Fibroblast of lung (primary cell): Measurements from ENCODE around the gene AMPD3. TPM values are rescaled to one million over a fixed set of nuclear protein-coding genes. Genes with fewer than 3 reads are reported as not detected.
"Not testable (repeated sequence)": the region's sequence is repeated elsewhere in the genome, so short reads cannot be mapped to it uniquely, and the experiment has no call there.

Experiments
- DNase-seq, 2 donors: peaks; one replicate each; pipeline versions ENCODE4 v3.0.0 to v3.0.0-alpha.2; 2010; ENCODE audit warnings: low read depth in 2 of 2
- H2AFZ ChIP-seq: 2 replicates; pipeline ENCODE4 v1.5.1; 2012; ENCODE audit warnings: low read length, control low read depth, inconsistent platforms
- H3K27ac ChIP-seq: 2 replicates; pipeline ENCODE4 v1.5.1; 2011; ENCODE audit warnings: low read length, control low read depth; ENCODE audit not compliant: insufficient read depth
- H3K27me3 ChIP-seq: 2 replicates; pipeline ENCODE4 v1.5.1; 2011; ENCODE audit warnings: mild to moderate bottlenecking, low read length; ENCODE audit not compliant: control insufficient read depth, insufficient read depth
- H3K36me3 ChIP-seq: 2 replicates; pipeline ENCODE4 v1.5.1; 2011; ENCODE audit warnings: low read length; ENCODE audit not compliant: control insufficient read depth, insufficient read depth
- H3K4me1 ChIP-seq: 2 replicates; pipeline ENCODE4 v1.5.1; 2011; ENCODE audit warnings: low read length; ENCODE audit not compliant: control insufficient read depth, insufficient read depth; ENCODE audit errors: extremely low read depth
- H3K4me2 ChIP-seq: 2 replicates; pipeline ENCODE4 v1.5.1; 2011; ENCODE audit warnings: low read length, control low read depth; ENCODE audit not compliant: insufficient read depth; ENCODE audit errors: extremely low read depth
- H3K4me3 ChIP-seq, 4 experiments: fragments of 200-600 bp in 1 of 4; sonication (generic) in 1 of 4; replicated peaks in 1 of 4; 2 replicates each; pipeline ENCODE4 v1.5.1; 2011 to 2016; ENCODE audit warnings: low read length in 4 of 4, low read depth in 3 of 4, mild to moderate bottlenecking in 3 of 4, control low read depth in 2 of 4, inconsistent platforms in 1 of 4, mixed read lengths in 1 of 4; ENCODE audit not compliant: insufficient read depth in 1 of 4; ENCODE audit errors: control extremely low read depth in 1 of 4
- H3K79me2 ChIP-seq: 2 replicates; pipeline ENCODE4 v1.5.1; 2012; ENCODE audit warnings: mild to moderate bottlenecking, low read length, inconsistent platforms; ENCODE audit not compliant: control insufficient read depth, insufficient read depth
- H3K9ac ChIP-seq: 2 replicates; pipeline ENCODE4 v1.5.1; 2011; ENCODE audit warnings: mild to moderate bottlenecking, low read length, control low read depth; ENCODE audit not compliant: insufficient read depth
- H3K9me3 ChIP-seq: 2 replicates; pipeline ENCODE4 v1.5.1; 2012; ENCODE audit warnings: low read depth, low read length; ENCODE audit not compliant: control insufficient read depth, insufficient read depth
- H4K20me1 ChIP-seq: 2 replicates; pipeline ENCODE4 v1.5.1; 2011; ENCODE audit warnings: low read length; ENCODE audit not compliant: control insufficient read depth, insufficient read depth; ENCODE audit errors: extremely low read depth
- CTCF ChIP-seq, 2 donors: IDR thresholded peaks in 1 of 2; conservative IDR thresholded peaks in 1 of 2; 1 replicate in 1 of 2; 2 replicates in 1 of 2; pipeline ENCODE4 v1.5.1; 2011 to 2012; ENCODE audit warnings: low read length in 2 of 2, control low read depth in 1 of 2, inconsistent platforms in 1 of 2, low read depth in 1 of 2, mild to moderate bottlenecking in 1 of 2
- EZH2 ChIP-seq: IDR thresholded peaks from 2 replicates; pipeline ENCODE4 v1.5.1; 2012; ENCODE audit warnings: low read length, control low read depth, mild to moderate bottlenecking; ENCODE audit errors: missing control alignments
- polyA plus RNA-seq, 2 donors: library from polyadenylated mRNA; depleted of rRNA in 1 of 2; stranded (reverse) in 1 of 2; unstranded in 1 of 2; fragments of >200 nt; gene quantifications; 2 replicates each; pipeline ENCODE4 v1.2.1, GENCODE V29; 2011 to 2012; ENCODE audit warnings: missing spikeins in 1 of 2
- total RNA-seq: library from RNA; depleted of rRNA; stranded (reverse); fragments of >200 nt; gene quantifications from 2 replicates; pipeline ENCODE4 v1.2.1, GENCODE V29; 2014

The AMPD3 gene
- total and polyA plus RNA-seq, 2 donors (not counting 1 experiment from before 2014, with no cell fraction given) = 18.1 to 24.9 TPM

- Histone ChIP-seq H4K20me1 (no peaks in the 10 kb centered on the region), H2AFZ (no peak overlapping the region), H3K4me1 (no peaks in the 10 kb centered on the region), H3K79me2 (no peaks in the 10 kb centered on the region), H3K36me3 (no peaks in the 10 kb centered on the region), H3K27ac (no peak overlapping the region), H3K9me3 (no peaks in the 10 kb centered on the region), H3K27me3 (no peaks in the 10 kb centered on the region), H3K4me2 (no peak overlapping the region), H3K9ac (no peak overlapping the region), H3K4me3 (no peak overlapping the region)
- no peak for DNase-seq
- TF ChIP-seq EZH2 (no peak), CTCF (conservative IDR thresholded peaks at IDR 0.05 in 1 of 2, IDR thresholded peaks at IDR 0.05 in 1 of 2; ENCODE audit: low read depth in 1 of 2, low read length in 2 of 2) (no peak)
Measured at GRCh38 chr11:10432971-10433370, 22.1 kb upstream of the AMPD3 start.

- no peak overlapping the region for H3K4me3 ChIP-seq
- TF ChIP-seq EZH2 (no peak), CTCF (conservative IDR thresholded peaks at IDR 0.05 in 1 of 2, IDR thresholded peaks at IDR 0.05 in 1 of 2; ENCODE audit: low read depth in 1 of 2, low read length in 2 of 2) (no peak)
- H2AFZ ChIP-seq = no peak overlapping the region
- H4K20me1 ChIP-seq = no peaks in the 10 kb centered on the region
- H3K4me1 ChIP-seq = no peaks in the 10 kb centered on the region
- no peaks in the 10 kb centered on the region for H3K36me3 ChIP-seq
- no peak overlapping the region for H3K27ac ChIP-seq
- H3K27me3 ChIP-seq = no peaks in the 10 kb centered on the region
- no peak overlapping the region for H3K9ac ChIP-seq
- no peak for DNase-seq
- H3K4me2 ChIP-seq = no peak overlapping the region
- no peaks in the 10 kb centered on the region for H3K9me3 ChIP-seq
- no peaks in the 10 kb centered on the region for H3K79me2 ChIP-seq
Measured at GRCh38 chr11:10436224-10436623, 18.8 kb upstream of the AMPD3 start.

- not testable (repeated sequence) for H3K4me2 ChIP-seq, H3K27ac ChIP-seq, H3K9me3 ChIP-seq, H3K4me1 ChIP-seq, H2AFZ ChIP-seq, DNase-seq, H3K27me3 ChIP-seq, H4K20me1 ChIP-seq, H3K4me3 ChIP-seq, H3K9ac ChIP-seq, H3K36me3 ChIP-seq, H3K79me2 ChIP-seq
Measured at GRCh38 chr11:10436683-10437082, 18.4 kb upstream of the AMPD3 start.
